Ectodermal cell (in vitro differentiated cells): Measurements from ENCODE around the gene HACL1.

ENCODE experiments used
- H3K27ac ChIP-seq: 2 replicates; pipeline ENCODE4 v1.7.0; 2013; ENCODE audit warnings: mild to moderate bottlenecking, low read depth, low read length; ENCODE audit not compliant: insufficient read depth, poor library complexity, severe bottlenecking
- H3K27me3 ChIP-seq: 2 replicates; pipeline ENCODE4 v1.7.0; 2013; ENCODE audit warnings: mild to moderate bottlenecking, low read length; ENCODE audit not compliant: insufficient read depth, control insufficient read depth, poor library complexity, severe bottlenecking
- H3K36me3 ChIP-seq: one replicate; pipeline ENCODE4 v1.7.0; 2013; ENCODE audit warnings: low read length; ENCODE audit not compliant: control insufficient read depth, insufficient read depth
- H3K4me1 ChIP-seq: one replicate; pipeline ENCODE4 v1.7.0; 2013; ENCODE audit warnings: low read length; ENCODE audit not compliant: control insufficient read depth, insufficient read depth
- H3K4me3 ChIP-seq: 2 replicates; pipeline ENCODE4 v1.7.0; 2013; ENCODE audit warnings: low read depth, low read length, control low read depth; ENCODE audit not compliant: insufficient read depth
- H3K9me3 ChIP-seq: 2 replicates; pipeline ENCODE4 v1.7.0; 2013; ENCODE audit warnings: mild to moderate bottlenecking, low read length, moderate library complexity; ENCODE audit not compliant: control insufficient read depth
- WGBS, 2 experiments: methylation state at CpG; one replicate each; pipeline ENCODE4 v1.1.7; 2013; ENCODE audit warnings: missing lambda C conversion rate in 2 of 2; 5-methylcytosine and 5-hydroxymethylcytosine counted together

Gene HACL1

DNA sequence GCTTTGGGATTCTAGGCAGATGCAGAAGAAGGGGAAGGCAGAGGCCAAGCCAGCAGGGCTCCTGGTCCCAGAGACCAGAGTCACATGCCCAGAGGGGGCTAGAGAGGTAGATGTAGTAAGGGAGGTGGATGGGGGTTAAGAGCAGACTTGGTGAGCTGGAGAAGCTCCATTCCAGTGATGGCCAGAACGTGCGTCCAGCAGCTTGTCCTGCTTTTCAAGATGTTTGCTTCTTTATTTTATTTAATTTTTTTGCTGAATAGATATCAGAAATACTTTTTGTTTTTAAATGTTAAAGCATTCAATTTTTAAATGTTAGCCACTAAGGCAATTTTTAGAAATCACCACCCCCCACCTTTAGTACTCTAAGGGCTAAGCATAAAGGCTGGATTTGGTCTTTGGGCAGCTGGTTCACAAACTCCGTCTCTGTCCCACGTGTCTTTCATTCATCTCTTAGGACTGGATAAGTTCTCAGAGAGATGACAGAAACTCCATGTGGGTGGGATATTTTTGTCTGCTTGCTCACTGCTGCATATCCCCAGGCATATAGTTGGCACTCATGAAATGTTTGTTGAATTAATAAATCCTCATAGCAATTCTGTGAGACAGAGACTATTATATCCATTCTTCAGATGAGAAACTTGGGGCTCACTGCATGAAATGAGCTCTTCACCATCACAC is 86.6 kb downstream of the HACL1 start:
- whole genome bisulfite sequencing, 2 experiments = 96 to 97% methylated on average over 2 to 4 of the region's 4 CpGs
- H3K27ac ChIP-seq = no peak overlapping the region
- H3K4me1 ChIP-seq = no peaks in the 10 kb centered on the region
- H3K36me3 ChIP-seq = no peaks in the 10 kb centered on the region
- no peaks in the 10 kb centered on the region for H3K27me3 ChIP-seq
- H3K9me3 ChIP-seq = no peaks in the 10 kb centered on the region
- H3K4me3 ChIP-seq = no peak overlapping the region

DNA sequence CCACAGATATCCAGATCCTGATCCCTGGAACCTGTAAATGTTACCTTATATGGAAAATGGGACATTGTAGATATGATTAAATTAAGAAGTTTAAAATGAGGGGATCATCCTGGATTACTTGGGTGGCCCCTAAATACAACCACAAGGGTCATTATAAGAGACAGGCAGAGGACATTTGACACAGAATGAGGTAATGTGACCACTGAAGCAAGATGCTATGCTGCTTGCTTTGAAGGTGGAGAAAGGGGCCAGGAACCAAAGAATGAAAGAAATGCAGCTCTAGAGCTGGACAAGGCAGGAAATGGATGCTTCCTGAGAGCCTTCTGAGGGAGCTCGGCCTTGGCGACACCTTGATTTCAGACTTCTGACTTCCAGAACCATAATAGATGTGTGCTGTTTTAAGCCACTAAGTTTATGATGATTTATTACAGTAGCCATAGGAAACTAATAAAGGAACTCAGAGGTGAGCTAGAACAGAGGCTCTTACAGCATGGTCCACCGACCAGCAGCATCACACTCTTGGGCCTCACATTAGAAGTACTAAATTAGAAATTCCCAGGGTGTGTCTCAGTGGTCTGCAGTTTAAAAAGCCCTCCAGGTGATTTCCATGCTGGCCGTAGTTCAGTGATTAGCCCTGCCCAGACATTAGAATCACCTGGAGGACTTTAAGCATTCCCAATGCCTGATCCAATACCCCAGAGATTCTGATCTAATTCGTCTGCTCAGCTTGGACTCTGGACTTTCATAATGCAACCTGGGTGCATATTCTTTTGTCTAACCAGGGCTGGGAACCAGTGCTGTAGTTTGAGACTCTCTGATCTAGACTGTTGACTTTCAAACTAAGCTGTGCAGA is 87.3 kb downstream of the HACL1 start:
- Histone ChIP-seq H3K4me1 (no peaks in the 10 kb centered on the region), H3K4me3 (no peak overlapping the region), H3K27me3 (no peaks in the 10 kb centered on the region), H3K36me3 (no peaks in the 10 kb centered on the region), H3K27ac (no peak overlapping the region), H3K9me3 (no peaks in the 10 kb centered on the region)
- WGBS, 2 experiments = 89 to 94% methylated on average over 5 of the region's 5 CpGs

DNA sequence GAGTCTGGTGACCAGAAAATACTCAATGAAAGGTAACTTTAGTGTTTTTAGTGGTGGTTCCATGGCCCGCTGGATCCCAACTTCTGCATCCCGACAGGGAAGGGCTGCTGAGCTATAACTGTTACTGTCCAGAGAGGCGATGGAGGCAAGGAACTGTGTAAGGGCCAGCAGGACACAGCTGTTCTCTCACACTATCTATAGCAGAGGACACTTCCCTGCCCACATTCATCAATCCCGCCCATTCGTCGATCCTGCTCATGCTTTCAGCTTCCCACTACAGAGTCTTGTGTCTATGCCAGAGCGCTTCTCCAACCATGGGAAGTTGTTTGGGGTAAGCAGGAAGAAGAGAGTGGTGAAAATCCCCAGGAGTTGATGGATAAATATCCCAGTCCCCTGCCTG is 88.3 kb downstream of the HACL1 start:
- Histone ChIP-seq H3K4me1 (no peaks in the 10 kb centered on the region), H3K36me3 (no peaks in the 10 kb centered on the region), H3K27me3 (no peaks in the 10 kb centered on the region), H3K27ac (no peak overlapping the region), H3K9me3 (no peaks in the 10 kb centered on the region), H3K4me3 (no peak overlapping the region)
- 92 to 98% methylated on average over 7 of the region's 7 CpGs for WGBS, 2 experiments

DNA sequence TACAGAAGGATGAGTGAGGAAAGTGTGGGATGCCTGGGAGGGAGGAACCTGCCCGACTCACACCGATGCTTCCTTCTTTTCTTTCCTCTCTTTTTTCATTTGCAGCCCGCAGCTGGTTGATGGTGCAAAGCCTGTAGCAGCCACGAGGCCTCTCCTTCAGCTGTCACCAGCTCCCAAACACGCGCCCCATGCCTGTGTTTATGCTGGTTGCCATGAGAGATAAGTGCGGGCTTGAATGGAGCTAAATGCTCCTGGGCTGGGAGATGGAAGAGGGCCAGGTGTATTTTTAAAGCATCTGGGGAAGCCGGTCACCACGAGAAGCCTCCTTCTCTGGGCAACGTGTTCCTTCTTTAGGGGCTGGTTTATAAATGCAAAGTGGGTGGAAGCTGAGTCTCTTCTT is 89.2 kb downstream of the HACL1 start:
- 89 to 93% methylated on average over 10 of the region's 10 CpGs for WGBS, 2 experiments
- Histone ChIP-seq H3K4me1 (no peaks in the 10 kb centered on the region), H3K27me3 (no peaks in the 10 kb centered on the region), H3K27ac (no peak overlapping the region), H3K9me3 (no peaks in the 10 kb centered on the region), H3K4me3 (no peak overlapping the region), H3K36me3 (no peaks in the 10 kb centered on the region)

DNA sequence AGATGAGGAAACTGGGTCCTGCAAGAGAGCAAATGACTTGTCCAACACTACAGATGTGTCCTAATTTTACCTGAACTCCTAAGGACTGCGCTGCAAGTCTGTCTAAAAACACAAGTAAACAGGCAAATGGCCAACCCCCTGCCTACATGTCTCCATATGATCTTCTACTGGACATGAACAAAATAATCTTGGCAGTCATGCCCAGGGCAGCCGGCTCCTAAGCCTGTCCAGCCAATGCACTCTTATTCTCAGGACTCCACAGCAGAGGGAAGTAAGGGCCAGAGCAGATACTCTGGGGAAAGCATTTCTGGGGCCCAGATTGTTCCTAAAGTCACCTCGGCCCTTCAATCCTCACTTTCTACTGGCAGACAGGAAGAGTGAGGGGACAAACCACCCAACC is 90.2 kb downstream of the HACL1 start:
- Histone ChIP-seq H3K36me3 (no peaks in the 10 kb centered on the region), H3K4me3 (no peak overlapping the region), H3K4me1 (no peaks in the 10 kb centered on the region), H3K27me3 (no peaks in the 10 kb centered on the region), H3K27ac (no peak overlapping the region), H3K9me3 (no peaks in the 10 kb centered on the region)
- WGBS, 2 experiments = 92 to 97% methylated on average over 3 of the region's 3 CpGs
